ENCODE measurements around the gene EDARADD.

GRCh38 chr1:236394879-236395229, 768 bp downstream of the EDARADD start:
- no peak for TF ChIP-seq CTCF (conservative IDR thresholded peaks at IDR 0.05; ENCODE audit: low read depth, low read length)
- no peak for TF ChIP-seq EZH2 (IDR thresholded peaks at IDR 0.05; ENCODE audit: low read length, unreplicated experiment)
- TF ChIP-seq EZH2phosphoT487 (IDR thresholded peaks at IDR 0.05; ENCODE audit: borderline replicate concordance, low read length), result no peak

Measured in PC-3 (cell line).